Hepatocyte (in vitro differentiated cells): ENCODE measurements around the gene PRKAG2.

ENCODE experiments used
- EZH2 ChIP-seq: fragments of 200-600 bp; sonication (generic); IDR thresholded peaks from 2 replicates; pipeline ENCODE4 v1.6.1; 2016; ENCODE audit warnings: antibody characterized with exemption, mild to moderate bottlenecking, borderline replicate concordance
- TF ChIP-seq, protein P1 (sequence below): fragments of 200-600 bp; sonication (generic); IDR thresholded peaks from 2 replicates; pipeline ENCODE4 v1.5.1; 2016; ENCODE audit warnings: antibody characterized with exemption, mild to moderate bottlenecking; ENCODE audit not compliant: poor library complexity

DNA sequence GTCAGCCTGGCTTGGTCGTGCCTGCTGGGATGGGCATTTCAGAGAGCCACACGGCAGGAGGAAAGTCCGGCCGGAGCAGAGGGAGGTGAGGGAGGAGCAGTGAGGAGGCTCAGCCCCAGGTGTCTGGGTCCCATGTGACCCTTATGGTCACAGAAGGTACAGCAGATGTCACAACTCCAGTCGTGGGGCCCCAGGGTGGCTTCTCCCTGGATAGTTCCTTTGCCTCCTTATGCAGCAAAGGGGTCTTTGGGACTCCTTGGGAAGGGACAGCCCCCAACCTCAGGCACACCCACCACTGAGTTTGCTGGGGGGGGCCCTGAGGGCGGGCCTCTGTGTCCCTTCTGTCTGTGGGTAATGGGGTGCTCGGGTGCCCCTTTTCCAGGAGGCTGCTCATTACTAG is 19.6 kb upstream of the PRKAG2 start:
- no peak for TF ChIP-seq EZH2
- TF ChIP-seq, protein P1, sequence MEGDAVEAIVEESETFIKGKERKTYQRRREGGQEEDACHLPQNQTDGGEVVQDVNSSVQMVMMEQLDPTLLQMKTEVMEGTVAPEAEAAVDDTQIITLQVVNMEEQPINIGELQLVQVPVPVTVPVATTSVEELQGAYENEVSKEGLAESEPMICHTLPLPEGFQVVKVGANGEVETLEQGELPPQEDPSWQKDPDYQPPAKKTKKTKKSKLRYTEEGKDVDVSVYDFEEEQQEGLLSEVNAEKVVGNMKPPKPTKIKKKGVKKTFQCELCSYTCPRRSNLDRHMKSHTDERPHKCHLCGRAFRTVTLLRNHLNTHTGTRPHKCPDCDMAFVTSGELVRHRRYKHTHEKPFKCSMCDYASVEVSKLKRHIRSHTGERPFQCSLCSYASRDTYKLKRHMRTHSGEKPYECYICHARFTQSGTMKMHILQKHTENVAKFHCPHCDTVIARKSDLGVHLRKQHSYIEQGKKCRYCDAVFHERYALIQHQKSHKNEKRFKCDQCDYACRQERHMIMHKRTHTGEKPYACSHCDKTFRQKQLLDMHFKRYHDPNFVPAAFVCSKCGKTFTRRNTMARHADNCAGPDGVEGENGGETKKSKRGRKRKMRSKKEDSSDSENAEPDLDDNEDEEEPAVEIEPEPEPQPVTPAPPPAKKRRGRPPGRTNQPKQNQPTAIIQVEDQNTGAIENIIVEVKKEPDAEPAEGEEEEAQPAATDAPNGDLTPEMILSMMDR, result no peak
